Panc1 (cell line): ENCODE results near the gene GGN. TPM values are rescaled to one million over a fixed set of nuclear protein-coding genes. Genes with fewer than 3 reads are reported as not detected.
A peak's percentile ranks its signal among the peaks of the same experiment; 100 is the strongest.

ENCODE experiments used
- ATAC-seq: fragments of 200-7000 bp; cut with Tn5 transposase; 2 replicates; pipeline ENCODE4 v1.9.1; 2020; ENCODE audit warnings: mild to moderate bottlenecking, moderate library complexity
- BruUV-seq: library from RNA; stranded (reverse); fragments of 400-500 nt; replicated peaks from 2 replicates; lab custom pipeline; 2021; lab: Mats Ljungman, UMichigan
- CTCF ChIA-PET: fragments of 300-600 bp; sonication (Branson Sonifier 250); formaldehyde crosslinking; loops from one replicate; lab custom pipeline; 2022; ENCODE audit warnings: antibody characterized with exemption; lab: Charles Lee
- POLR2A ChIA-PET: fragments of 300-600 bp; sonication (Branson Sonifier 250); formaldehyde crosslinking; loops from one replicate; lab custom pipeline; 2022; ENCODE audit warnings: antibody characterized with exemption; lab: Charles Lee
- DNase-seq: peaks from one replicate; pipeline ENCODE4 v3.0.0-alpha.2; 2010; ENCODE audit warnings: low read depth, low spot score
- H3K27ac ChIP-seq: 2 replicates; pipeline ENCODE4 v1.5.1; 2011; ENCODE audit warnings: mild to moderate bottlenecking, low read length, inconsistent platforms
- H3K27me3 ChIP-seq: fragments of 200-500 bp; sonication (Bioruptor generic); 2 replicates; pipeline ENCODE4 v1.6.0; 2014; ENCODE audit warnings: low read length, inconsistent platforms; ENCODE audit not compliant: control insufficient read depth, insufficient read depth
- H3K36me3 ChIP-seq: fragments of 200-500 bp; sonication (Bioruptor generic); 2 replicates; pipeline ENCODE4 v1.5.1; 2014; ENCODE audit warnings: inconsistent platforms, mild to moderate bottlenecking, low read length, moderate library complexity; ENCODE audit not compliant: control insufficient read depth, insufficient read depth
- H3K4me1 ChIP-seq: 2 replicates; pipeline ENCODE4 v1.5.1; 2011; ENCODE audit warnings: inconsistent platforms, mild to moderate bottlenecking, low read length, moderate library complexity; ENCODE audit not compliant: control insufficient read depth, insufficient read depth
- H3K4me3 ChIP-seq, 2 experiments: 2 replicates each; pipeline ENCODE4 v1.5.1; 2011 to 2012; ENCODE audit warnings: low read depth in 2 of 2, low read length in 2 of 2, mild to moderate bottlenecking in 2 of 2, inconsistent platforms in 1 of 2, moderate library complexity in 1 of 2
- H3K9me3 ChIP-seq: fragments of 200-500 bp; sonication (Bioruptor generic); 2 replicates; pipeline ENCODE4 v1.5.1; 2014; ENCODE audit warnings: low read depth, mild to moderate bottlenecking, inconsistent platforms, low read length, moderate library complexity; ENCODE audit not compliant: control insufficient read depth, insufficient read depth
- CTCF ChIP-seq: fragments of 450-650 bp; IDR thresholded peaks from 2 replicates; pipeline ENCODE4 v1.5.1; 2017; ENCODE audit warnings: mild to moderate bottlenecking
- POLR2AphosphoS5 ChIP-seq: IDR thresholded peaks from 2 replicates; pipeline ENCODE4 v1.6.1; 2012; ENCODE audit warnings: mild to moderate bottlenecking, low read depth, low read length, moderate library complexity
- REST ChIP-seq, 2 experiments: IDR thresholded peaks; 2 replicates each; pipeline ENCODE4 v1.6.1; 2011 to 2012; ENCODE audit warnings: low read depth in 2 of 2, control low read depth in 1 of 2, low read length in 1 of 2, mild to moderate bottlenecking in 1 of 2, moderate library complexity in 1 of 2; ENCODE audit not compliant: insufficient read depth in 1 of 2
- SIN3A ChIP-seq: IDR thresholded peaks from 2 replicates; pipeline ENCODE4 v1.6.1; 2012; ENCODE audit warnings: low read depth, mild to moderate bottlenecking, low read length, moderate library complexity, borderline replicate concordance; ENCODE audit not compliant: insufficient read depth
- TCF7L2 ChIP-seq: IDR thresholded peaks from 2 replicates; pipeline ENCODE4 v1.6.1; 2011; ENCODE audit warnings: mild to moderate bottlenecking, low read depth, low read length, inconsistent platforms
- in situ Hi-C: cut with HindIII; loops from 2 replicates; pipeline ENCODE4 v1.10.0; 2016; ENCODE audit warnings: low sequenced_read_pairs, low pct_unique_long_range_greater_than_20kb
- intact Hi-C: fragments of 100-400 bp; cut with micrococcal nuclease; formaldehyde crosslinking; loops from one replicate; pipeline ENCODE4 v1.10.0; 2022; ENCODE audit not compliant: unreplicated experiment
- total RNA-seq: library from RNA; stranded (reverse); gene quantifications from one replicate; pipeline ENCODE4 v1.2.1, GENCODE V29; 2021; ENCODE audit not compliant: unreplicated experiment

GGN gene
- total RNA-seq, 1 experiment from 2014 or later, result 1.4 TPM

GRCh38 chr19:38352611-38353010, 35.2 kb downstream of the GGN start:
- intact Hi-C loops (no loop called here), in situ Hi-C loops (no loop called here)
- ATAC-seq (no peak), DNase-seq (no peak)
- H3K27ac ChIP-seq, result no peak overlapping the region
- BruUV-seq, result no TSS peak
- no peaks in the 10 kb centered on the region for H3K4me1 ChIP-seq
- H3K9me3 ChIP-seq, result no peaks in the 10 kb centered on the region
- no peak overlapping the region for H3K4me3 ChIP-seq
- no peak for TF ChIP-seq SIN3A
- no peak for TF ChIP-seq CTCF
- no peak for TF ChIP-seq REST (IDR thresholded peaks at IDR 0.05; ENCODE audit: insufficient read depth in 1 of 2, low read depth in 2 of 2, low read length in 1 of 2)
- no peak for TF ChIP-seq TCF7L2
- TF ChIP-seq POLR2AphosphoS5, result no peak
- no peaks in the 10 kb centered on the region for H3K27me3 ChIP-seq
- POLR2A ChIA-PET, result interaction anchor here (0.6 kb wide), 1 partner anchor 1493 kb away, joined by 6 read pairs; no protein-coding TSS in a partner anchor
- H3K36me3 ChIP-seq, result no peaks in the 10 kb centered on the region
- CTCF ChIA-PET, result no interaction called here

- H3K9me3 ChIP-seq, result no peaks in the 10 kb centered on the region
- in situ Hi-C loops (no loop called here), intact Hi-C loops (no loop called here)
- no TSS peak for BruUV-seq
- TF ChIP-seq TCF7L2 (no peak), POLR2AphosphoS5 (0 out of 2 replicates have a peak, but pooled peaks have one; percentile 19)
- H3K27me3 ChIP-seq, result no peaks in the 10 kb centered on the region
- DNase-seq (no peak), ATAC-seq (peak; percentile 49; the same call in 1 of the 2 replicates)
- no peak overlapping the region for H3K4me3 ChIP-seq
- H3K4me1 ChIP-seq, result no peaks in the 10 kb centered on the region
- ChIA-PET POLR2A (no interaction called here), CTCF (no interaction called here)
- H3K27ac ChIP-seq, result no peak overlapping the region
- no peaks in the 10 kb centered on the region for H3K36me3 ChIP-seq
Measured at GRCh38 chr19:38351865-38352395, 35.9 kb downstream of the GGN start.

- Histone ChIP-seq H3K27me3 (no peaks in the 10 kb centered on the region), H3K4me3 (no peak overlapping the region), H3K9me3 (no peaks in the 10 kb centered on the region), H3K36me3 (no peaks in the 10 kb centered on the region), H3K27ac (no peak overlapping the region), H3K4me1 (no peaks in the 10 kb centered on the region)
- ChIA-PET CTCF (no interaction called here), POLR2A (interaction anchor here (0.6 kb wide), 1 partner anchor 109 kb away, joined by 8 read pairs; no protein-coding TSS in a partner anchor)
- BruUV-seq, result no TSS peak
- TF ChIP-seq POLR2AphosphoS5, result no peak
- TF ChIP-seq TCF7L2, result no peak
- TF ChIP-seq REST (IDR thresholded peaks at IDR 0.05; ENCODE audit: insufficient read depth in 1 of 2, low read depth in 2 of 2, low read length in 1 of 2), result no peak
- TF ChIP-seq SIN3A, result no peak
- TF ChIP-seq CTCF, result no peak
- intact Hi-C loops (no loop called here), in situ Hi-C loops (no loop called here)
- no peak for ATAC-seq
- no peak for DNase-seq
Measured at GRCh38 chr19:38350883-38351282, 37.0 kb downstream of the GGN start.
